Testis (tissue), 3 donors: ENCODE data around the gene GNPTG. TPM values are rescaled to one million over a fixed set of nuclear protein-coding genes. Genes with fewer than 3 reads are reported as not detected.

ENCODE experiments used
- DNase-seq: peaks from one replicate; pipeline ENCODE4 v3.0.0-alpha.2; 2019
- H3K27ac ChIP-seq, 2 donors: fragments of 200-600 bp; sonication (generic); one replicate each; pipeline ENCODE4 v1.5.1; 2019
- H3K27me3 ChIP-seq: fragments of 200-600 bp; sonication (generic); one replicate; pipeline ENCODE4 v1.5.1; 2019
- H3K36me3 ChIP-seq: fragments of 200-600 bp; sonication (generic); one replicate; pipeline ENCODE4 v1.5.1; 2017; ENCODE audit warnings: low read depth; ENCODE audit errors: missing control alignments
- H3K4me1 ChIP-seq: fragments of 200-600 bp; sonication (generic); one replicate; pipeline ENCODE4 v1.5.1; 2019
- H3K4me3 ChIP-seq, 2 donors: fragments of 200-600 bp; sonication (generic); one replicate each; pipeline ENCODE4 v1.5.1; 2017 to 2019
- H3K9me3 ChIP-seq: fragments of 200-600 bp; sonication (generic); one replicate; pipeline ENCODE4 v1.5.1; 2017
- POLR2A ChIP-seq: fragments of 450-650 bp; IDR thresholded peaks from one replicate; pipeline ENCODE4 v1.6.1; 2017; ENCODE audit warnings: antibody characterized with exemption, mild to moderate bottlenecking, moderate library complexity
- WGBS, 2 donors: methylation state at CpG; one replicate each; pipeline ENCODE4 v1.1.5; 2018; 5-methylcytosine and 5-hydroxymethylcytosine counted together
- intact Hi-C: fragments of 100-400 bp; cut with DNase I; formaldehyde crosslinking; loops from one replicate; pipeline ENCODE4 v1.15.1; 2023; ENCODE audit warnings: low total_unique reads
- polyA plus RNA-seq: library from polyadenylated mRNA; stranded (reverse); fragments of 350-450 nt; fragmentation: Illumina TruSeq; extraction: RNeasy Lipid Tissue Mini Kit (QIAGEN cat#74804); gene quantifications from one replicate; pipeline ENCODE4 v1.2.3, GENCODE V29; 2014; ENCODE audit warnings: low read depth, low replicate concordance; ENCODE audit not compliant: insufficient read depth
- total RNA-seq, 2 donors: library from RNA; depleted of rRNA; stranded (reverse); fragments of >200 nt; gene quantifications; one replicate each; pipeline ENCODE4 v1.2.3, GENCODE V29; 2016
- TF ChIP-seq, protein P1 (sequence below), 3 experiments: fragments of 450-650 bp in 2 of 3; fragments of 200-600 bp in 1 of 3; sonication (generic) in 1 of 3; IDR thresholded peaks; one replicate each; pipeline ENCODE4 v1.5.1; 2016 to 2019; ENCODE audit warnings: antibody characterized with exemption in 3 of 3, mild to moderate bottlenecking in 2 of 3, moderate library complexity in 1 of 3

The GNPTG gene
- total and polyA plus RNA-seq, 3 donors from 2014 or later, result 67.8 to 150 (median 106) TPM

DNA sequence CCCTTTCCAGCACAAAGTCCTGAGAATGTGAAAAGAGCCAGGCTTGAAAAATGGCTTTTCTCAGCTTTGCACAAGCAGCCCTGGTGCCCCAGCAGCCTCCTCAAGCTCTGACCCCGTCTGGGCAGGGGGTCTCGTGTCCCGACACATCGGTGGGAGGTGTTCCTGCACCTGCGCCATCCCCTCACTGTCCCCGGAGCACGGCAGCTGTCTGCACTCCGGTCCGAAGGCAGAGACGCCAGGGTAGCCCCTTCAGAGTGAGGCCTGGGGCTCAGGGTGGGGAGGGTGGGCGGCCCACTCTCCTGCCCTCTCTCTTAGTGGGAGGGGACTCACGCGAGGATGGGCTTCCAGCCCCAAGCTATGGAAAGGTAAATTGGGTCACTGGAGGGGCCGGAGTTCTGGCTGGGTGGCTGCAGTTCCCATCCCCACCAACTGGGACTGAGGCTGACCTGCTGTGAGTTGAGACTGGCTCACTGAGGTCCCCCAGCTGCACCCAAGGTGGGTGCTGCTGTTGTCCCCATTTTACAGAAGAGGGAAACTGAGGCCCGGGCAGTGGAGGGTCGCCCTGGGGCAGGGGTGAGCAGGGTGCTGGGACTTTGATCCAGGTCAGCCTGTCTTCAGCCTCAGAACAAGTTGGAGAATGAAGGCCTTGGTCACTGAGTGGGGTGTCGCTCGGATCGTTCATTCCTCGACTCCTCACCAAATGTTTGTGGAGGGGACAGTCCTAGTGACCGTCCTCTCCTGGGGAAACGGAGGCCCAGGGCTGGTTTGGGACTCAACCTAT, 20.6 kb upstream of the GNPTG start:
- no peak overlapping the region for H3K27ac ChIP-seq
- TF ChIP-seq, protein P1, sequence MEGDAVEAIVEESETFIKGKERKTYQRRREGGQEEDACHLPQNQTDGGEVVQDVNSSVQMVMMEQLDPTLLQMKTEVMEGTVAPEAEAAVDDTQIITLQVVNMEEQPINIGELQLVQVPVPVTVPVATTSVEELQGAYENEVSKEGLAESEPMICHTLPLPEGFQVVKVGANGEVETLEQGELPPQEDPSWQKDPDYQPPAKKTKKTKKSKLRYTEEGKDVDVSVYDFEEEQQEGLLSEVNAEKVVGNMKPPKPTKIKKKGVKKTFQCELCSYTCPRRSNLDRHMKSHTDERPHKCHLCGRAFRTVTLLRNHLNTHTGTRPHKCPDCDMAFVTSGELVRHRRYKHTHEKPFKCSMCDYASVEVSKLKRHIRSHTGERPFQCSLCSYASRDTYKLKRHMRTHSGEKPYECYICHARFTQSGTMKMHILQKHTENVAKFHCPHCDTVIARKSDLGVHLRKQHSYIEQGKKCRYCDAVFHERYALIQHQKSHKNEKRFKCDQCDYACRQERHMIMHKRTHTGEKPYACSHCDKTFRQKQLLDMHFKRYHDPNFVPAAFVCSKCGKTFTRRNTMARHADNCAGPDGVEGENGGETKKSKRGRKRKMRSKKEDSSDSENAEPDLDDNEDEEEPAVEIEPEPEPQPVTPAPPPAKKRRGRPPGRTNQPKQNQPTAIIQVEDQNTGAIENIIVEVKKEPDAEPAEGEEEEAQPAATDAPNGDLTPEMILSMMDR (IDR thresholded peaks at IDR 0.05), result no peak
- no peak for TF ChIP-seq POLR2A
- intact Hi-C loops, result no loop called here
- no peak overlapping the region for H3K4me3 ChIP-seq
- H3K27me3 ChIP-seq, result no peaks in the 10 kb centered on the region
- 54 to 65% methylated on average over 12 to 22 of the region's 22 CpGs for WGBS, 2 donors
- no peaks in the 10 kb centered on the region for H3K9me3 ChIP-seq
- H3K4me1 ChIP-seq, result peaks cover 16% of the 10 kb centered on the region
- H3K36me3 ChIP-seq, result no peaks in the 10 kb centered on the region
- DNase-seq, result no peak

DNA sequence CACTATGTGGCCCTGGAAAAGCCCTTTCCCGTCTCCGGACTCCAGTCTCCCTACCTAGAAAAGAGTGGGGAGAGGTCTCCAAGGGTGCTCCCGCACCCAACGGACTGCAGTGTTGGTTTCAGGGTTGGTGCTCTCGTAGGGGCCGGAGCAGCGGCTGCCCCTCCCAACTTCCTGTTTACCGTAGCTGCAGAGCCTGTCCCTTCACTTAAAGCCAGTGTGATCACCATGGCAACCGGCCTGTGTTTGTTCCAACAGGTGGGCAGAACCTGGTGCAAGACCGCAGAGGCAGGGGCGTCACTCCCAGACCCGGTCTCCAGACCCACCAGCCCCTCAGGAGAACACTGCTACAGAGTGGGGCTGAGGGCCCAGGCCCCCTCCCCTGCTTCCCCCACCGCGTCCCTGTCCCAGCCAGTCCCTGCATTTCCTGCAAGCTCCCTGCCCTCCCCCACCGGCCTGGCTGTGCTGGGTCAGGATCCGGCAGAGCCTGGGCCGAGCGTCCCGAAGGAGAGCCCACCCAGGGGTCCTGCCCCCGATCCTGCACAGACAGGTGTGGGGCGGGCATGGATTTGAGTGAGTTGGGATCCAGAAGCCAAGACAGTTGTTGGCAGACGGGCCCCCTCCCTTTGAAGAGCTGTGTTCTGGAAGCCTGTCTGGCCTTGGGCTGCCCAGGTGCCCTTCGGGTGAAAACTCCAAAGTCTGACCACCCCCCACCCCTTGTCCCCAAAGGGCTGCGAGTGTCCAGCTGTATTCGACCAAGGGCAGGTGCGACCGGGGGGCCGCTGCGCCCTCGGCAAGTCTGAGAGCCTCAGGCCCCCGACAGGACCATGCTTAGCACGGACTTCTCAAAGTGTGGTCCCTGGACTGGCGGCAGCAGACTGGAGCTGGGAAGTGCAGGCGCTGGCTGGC, 19.8 kb upstream of the GNPTG start:
- Histone ChIP-seq H3K9me3 (no peaks in the 10 kb centered on the region), H3K27ac (no peak overlapping the region), H3K4me1 (peaks cover 16% of the 10 kb centered on the region), H3K4me3 (no peak overlapping the region), H3K36me3 (no peaks in the 10 kb centered on the region), H3K27me3 (no peaks in the 10 kb centered on the region)
- intact Hi-C loops, result no loop called here
- WGBS, 2 donors, result 13 to 28% methylated on average over 10 to 34 of the region's 34 CpGs
- DNase-seq, result no peak
- TF ChIP-seq POLR2A, result no peak
- TF ChIP-seq, protein P1 (IDR thresholded peaks at IDR 0.05), result no peak

GRCh38 chr16:1332618-1333148, 19.0 kb upstream of the GNPTG start:
- Histone ChIP-seq H3K4me3 (peak overlapping the region in 1 of 2 donors; percentile 43), H3K27ac (no peak overlapping the region), H3K36me3 (no peaks in the 10 kb centered on the region), H3K4me1 (peaks cover 16% of the 10 kb centered on the region), H3K9me3 (no peaks in the 10 kb centered on the region), H3K27me3 (no peaks in the 10 kb centered on the region)
- 2 to 10% methylated on average over 16 to 26 of the region's 26 CpGs for WGBS, 2 donors
- TF ChIP-seq, protein P1 (IDR thresholded peaks at IDR 0.05), result no peak
- TF ChIP-seq POLR2A, result no peak
- intact Hi-C loops, result no loop called here
- DNase-seq, result no peak

GRCh38 chr16:1333149-1333812, 18.4 kb upstream of the GNPTG start, which contains the start of gene BAIAP3:
BAIAP3 (plus strand) TSS chr16:1333645; CDS start chr16:1338550, 4,905 bp downstream.
- no peaks in the 10 kb centered on the region for H3K27me3 ChIP-seq
- H3K36me3 ChIP-seq, result no peaks in the 10 kb centered on the region
- no peak within 1 kb of the TSS for H3K27ac ChIP-seq
- H3K4me3 ChIP-seq, result peak within 1 kb of the TSS; percentile 49 to 53
- TF ChIP-seq, protein P1 (IDR thresholded peaks at IDR 0.05), result no peak
- TF ChIP-seq POLR2A, result no peak
- peaks cover 16% of the 10 kb centered on the region for H3K4me1 ChIP-seq
- H3K9me3 ChIP-seq, result no peaks in the 10 kb centered on the region
- DNase-seq, result peak; percentile 60
- intact Hi-C loops, result no loop called here
- WGBS, 2 donors, result 1% methylated on average over 43 of the region's 83 CpGs; no CpG with 5 or more reads in 1 of the 2 donors
